SK-N-SH treated with all-trans-retinoic acid at 6 μM for 48 hours (cell line): ENCODE results near the gene SNED1.

Experiments
- ATAC-seq: fragments of 200-7000 bp; cut with Tn5 transposase; 3 replicates; pipeline ENCODE4 v1.9.1; 2020; ENCODE audit warnings: mild to moderate bottlenecking, moderate library complexity
- BACH2 ChIP-seq: fragments of 250-450 bp; sonication (Bioruptor Pico); IDR thresholded peaks from 2 replicates; pipeline ENCODE4 v1.9.0; 2021; ENCODE audit warnings: mild to moderate bottlenecking, borderline replicate concordance
- CREB5 ChIP-seq: fragments of 250-450 bp; sonication (Bioruptor Pico); IDR thresholded peaks from 2 replicates; pipeline ENCODE4 v1.5.1; 2020; ENCODE audit warnings: low read depth, mild to moderate bottlenecking, moderate library complexity
- CSDC2 ChIP-seq: fragments of 250-450 bp; sonication (Bioruptor Pico); IDR thresholded peaks from 2 replicates; pipeline ENCODE4 v1.5.0; 2020; ENCODE audit warnings: mild to moderate bottlenecking, moderate library complexity
- CSRNP3 ChIP-seq: fragments of 250-450 bp; sonication (Bioruptor Pico); IDR thresholded peaks from 2 replicates; pipeline ENCODE4 v1.5.1; 2021; ENCODE audit warnings: mild to moderate bottlenecking, moderate library complexity
- ESRRG ChIP-seq: fragments of 250-450 bp; sonication (Bioruptor Pico); IDR thresholded peaks from 2 replicates; pipeline ENCODE4 v1.6.1; 2021; ENCODE audit warnings: mild to moderate bottlenecking
- GLIS3 ChIP-seq: fragments of 250-450 bp; sonication (Bioruptor Pico); IDR thresholded peaks from 2 replicates; pipeline ENCODE4 v1.5.0; 2020; ENCODE audit warnings: mild to moderate bottlenecking, moderate library complexity
- ISL1 ChIP-seq: fragments of 250-450 bp; sonication (Bioruptor Pico); IDR thresholded peaks from 2 replicates; pipeline ENCODE4 v2.1.2; 2022; ENCODE audit warnings: mild to moderate bottlenecking, moderate library complexity
- PATZ1 ChIP-seq: fragments of 250-450 bp; sonication (Bioruptor Pico); IDR thresholded peaks from 2 replicates; pipeline ENCODE4 v1.8.0; 2020; ENCODE audit warnings: mild to moderate bottlenecking, moderate library complexity, borderline replicate concordance
- POU6F1 ChIP-seq: fragments of 250-450 bp; sonication (Bioruptor Pico); IDR thresholded peaks from 2 replicates; pipeline ENCODE4 v1.8.0; 2021; ENCODE audit warnings: low read depth, mild to moderate bottlenecking, moderate library complexity, borderline replicate concordance
- PPARA ChIP-seq: fragments of 250-450 bp; sonication (Bioruptor Pico); IDR thresholded peaks from 2 replicates; pipeline ENCODE4 v1.5.0; 2020; ENCODE audit warnings: mild to moderate bottlenecking, borderline replicate concordance
- RARB ChIP-seq: fragments of 250-450 bp; sonication (Bioruptor Pico); IDR thresholded peaks from 2 replicates; pipeline ENCODE4 v1.8.0; 2021; ENCODE audit warnings: mild to moderate bottlenecking, moderate library complexity
- SNAI2 ChIP-seq: fragments of 250-450 bp; sonication (Bioruptor Pico); IDR thresholded peaks from 2 replicates; pipeline ENCODE4 v1.5.0; 2020; ENCODE audit warnings: mild to moderate bottlenecking, moderate library complexity
- TCF4 ChIP-seq: fragments of 250-450 bp; sonication (Bioruptor Pico); IDR thresholded peaks from 2 replicates; pipeline ENCODE4 v1.8.0; 2021; ENCODE audit warnings: mild to moderate bottlenecking, moderate library complexity, borderline replicate concordance
- TSHZ2 ChIP-seq: fragments of 250-450 bp; sonication (Bioruptor Pico); IDR thresholded peaks from 2 replicates; pipeline ENCODE4 v1.5.0; 2020; ENCODE audit warnings: mild to moderate bottlenecking, moderate library complexity
- ZC3H10 ChIP-seq: fragments of 250-450 bp; sonication (Bioruptor Pico); IDR thresholded peaks from 2 replicates; pipeline ENCODE4 v1.5.1; 2021; ENCODE audit warnings: mild to moderate bottlenecking, moderate library complexity
- ZFP3 ChIP-seq: fragments of 250-450 bp; sonication (Bioruptor Pico); IDR thresholded peaks from 2 replicates; pipeline ENCODE4 v1.5.0; 2020; ENCODE audit warnings: mild to moderate bottlenecking, moderate library complexity
- ZFP30 ChIP-seq: fragments of 450-650 bp; formaldehyde crosslinking; IDR thresholded peaks from 2 replicates; pipeline ENCODE4 v1.5.0; 2022; ENCODE audit warnings: mild to moderate bottlenecking, moderate library complexity
- ZNF565 ChIP-seq: fragments of 450-650 bp; formaldehyde crosslinking; conservative IDR thresholded peaks from 2 replicates; pipeline ENCODE4 v1.5.0; 2020; ENCODE audit warnings: low read depth, mild to moderate bottlenecking, moderate library complexity
- ZNF8 ChIP-seq: fragments of 450-650 bp; formaldehyde crosslinking; IDR thresholded peaks from 2 replicates; pipeline ENCODE4 v1.5.0; 2020; ENCODE audit warnings: mild to moderate bottlenecking, moderate library complexity

Gene SNED1

GRCh38 chr2:240964704-240965295 lies 33.6 kb upstream of the SNED1 start:
- TF ChIP-seq PATZ1 = no peak
- TF ChIP-seq CSDC2 (CRISPR knock-in tag) = no peak
- no peak for TF ChIP-seq ZC3H10
- TF ChIP-seq PPARA (CRISPR knock-in tag) = no peak
- TF ChIP-seq BACH2 (CRISPR knock-in tag) = no peak
- TF ChIP-seq ESRRG (CRISPR knock-in tag) = no peak
- no peak for TF ChIP-seq ZNF8 (CRISPR knock-in tag)
- no peak for TF ChIP-seq SNAI2 (CRISPR knock-in tag)
- no peak for TF ChIP-seq ZNF565
- no peak for TF ChIP-seq ZFP3
- TF ChIP-seq CSRNP3 (CRISPR knock-in tag) = no peak
- no peak for TF ChIP-seq ISL1 (CRISPR knock-in tag)
- no peak for TF ChIP-seq TCF4 (CRISPR knock-in tag)
- ATAC-seq = no peak

GRCh38 chr2:240965296-240965904 lies 33.0 kb upstream of the SNED1 start:
- TF ChIP-seq ZNF8 (CRISPR knock-in tag) (no peak), PPARA (CRISPR knock-in tag) (no peak), CREB5 (CRISPR knock-in tag) (no peak), CSRNP3 (CRISPR knock-in tag) (no peak), TSHZ2 (CRISPR knock-in tag) (no peak), RARB (CRISPR knock-in tag) (no peak), ISL1 (CRISPR knock-in tag) (no peak), ZFP30 (CRISPR knock-in tag) (no peak), SNAI2 (CRISPR knock-in tag) (no peak), PATZ1 (no peak), TCF4 (CRISPR knock-in tag) (no peak), POU6F1 (CRISPR knock-in tag) (no peak), ZC3H10 (no peak), CSDC2 (CRISPR knock-in tag) (no peak), ZNF565 (no peak), BACH2 (CRISPR knock-in tag) (no peak), GLIS3 (CRISPR knock-in tag) (no peak)
- no peak for ATAC-seq
